ENCODE data around the gene PGAM5. TPM values are rescaled to one million over a fixed set of nuclear protein-coding genes. Genes with fewer than 3 reads are reported as not detected.

PGAM5 gene
- total and polyA plus RNA-seq, 9 of the 15 experiments (the other 6 are each of a cell fraction or from before 2014, with no cell fraction given), result 7.4 to 121 (median 69.5) TPM

DNA sequence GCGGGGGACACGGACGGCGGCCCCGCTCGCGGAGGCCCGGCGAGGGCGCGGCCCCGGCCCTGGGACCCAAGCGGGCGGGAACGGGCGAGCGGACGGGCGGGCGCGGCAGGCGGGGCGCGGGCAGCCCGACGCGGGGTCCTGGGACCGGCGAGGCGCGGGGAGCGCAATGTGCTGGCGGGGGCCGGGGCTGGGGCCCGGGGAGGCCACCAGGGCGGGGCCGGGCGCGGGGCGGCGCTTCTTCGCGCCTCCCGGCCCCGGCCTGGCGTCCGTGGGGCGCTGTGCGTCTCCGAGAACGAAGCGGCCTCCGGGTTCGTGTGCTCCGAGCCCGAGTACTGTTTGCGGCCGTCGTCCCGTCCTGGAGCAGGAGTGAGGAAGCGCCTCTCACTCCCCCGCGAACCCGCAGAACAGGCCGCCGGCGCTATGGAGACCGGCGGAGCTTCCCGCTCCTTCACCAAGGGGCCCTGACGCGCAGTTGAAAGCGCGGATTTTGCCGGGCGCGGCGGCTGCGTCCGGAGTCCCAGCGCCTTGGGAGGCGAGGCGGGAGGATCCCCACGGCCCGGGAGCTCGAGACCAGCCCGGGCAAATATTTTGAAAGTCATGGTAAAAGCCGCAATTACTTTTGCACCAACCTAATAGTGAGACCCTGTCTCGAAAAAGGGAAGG, 51.4 kb downstream of the PGAM5 start (continued):
- TF ChIP-seq, protein P1, sequence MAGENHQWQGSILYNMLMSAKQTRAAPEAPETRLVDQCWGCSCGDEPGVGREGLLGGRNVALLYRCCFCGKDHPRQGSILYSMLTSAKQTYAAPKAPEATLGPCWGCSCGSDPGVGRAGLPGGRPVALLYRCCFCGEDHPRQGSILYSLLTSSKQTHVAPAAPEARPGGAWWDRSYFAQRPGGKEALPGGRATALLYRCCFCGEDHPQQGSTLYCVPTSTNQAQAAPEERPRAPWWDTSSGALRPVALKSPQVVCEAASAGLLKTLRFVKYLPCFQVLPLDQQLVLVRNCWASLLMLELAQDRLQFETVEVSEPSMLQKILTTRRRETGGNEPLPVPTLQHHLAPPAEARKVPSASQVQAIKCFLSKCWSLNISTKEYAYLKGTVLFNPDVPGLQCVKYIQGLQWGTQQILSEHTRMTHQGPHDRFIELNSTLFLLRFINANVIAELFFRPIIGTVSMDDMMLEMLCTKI (IDR thresholded peaks at IDR 0.05; ENCODE audit: partially characterized antibody), result no peak
- TF ChIP-seq, protein P2, sequence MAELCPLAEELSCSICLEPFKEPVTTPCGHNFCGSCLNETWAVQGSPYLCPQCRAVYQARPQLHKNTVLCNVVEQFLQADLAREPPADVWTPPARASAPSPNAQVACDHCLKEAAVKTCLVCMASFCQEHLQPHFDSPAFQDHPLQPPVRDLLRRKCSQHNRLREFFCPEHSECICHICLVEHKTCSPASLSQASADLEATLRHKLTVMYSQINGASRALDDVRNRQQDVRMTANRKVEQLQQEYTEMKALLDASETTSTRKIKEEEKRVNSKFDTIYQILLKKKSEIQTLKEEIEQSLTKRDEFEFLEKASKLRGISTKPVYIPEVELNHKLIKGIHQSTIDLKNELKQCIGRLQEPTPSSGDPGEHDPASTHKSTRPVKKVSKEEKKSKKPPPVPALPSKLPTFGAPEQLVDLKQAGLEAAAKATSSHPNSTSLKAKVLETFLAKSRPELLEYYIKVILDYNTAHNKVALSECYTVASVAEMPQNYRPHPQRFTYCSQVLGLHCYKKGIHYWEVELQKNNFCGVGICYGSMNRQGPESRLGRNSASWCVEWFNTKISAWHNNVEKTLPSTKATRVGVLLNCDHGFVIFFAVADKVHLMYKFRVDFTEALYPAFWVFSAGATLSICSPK (IDR thresholded peaks at IDR 0.05; ENCODE audit: borderline replicate concordance), result no peak
- TF ChIP-seq, protein P3, sequence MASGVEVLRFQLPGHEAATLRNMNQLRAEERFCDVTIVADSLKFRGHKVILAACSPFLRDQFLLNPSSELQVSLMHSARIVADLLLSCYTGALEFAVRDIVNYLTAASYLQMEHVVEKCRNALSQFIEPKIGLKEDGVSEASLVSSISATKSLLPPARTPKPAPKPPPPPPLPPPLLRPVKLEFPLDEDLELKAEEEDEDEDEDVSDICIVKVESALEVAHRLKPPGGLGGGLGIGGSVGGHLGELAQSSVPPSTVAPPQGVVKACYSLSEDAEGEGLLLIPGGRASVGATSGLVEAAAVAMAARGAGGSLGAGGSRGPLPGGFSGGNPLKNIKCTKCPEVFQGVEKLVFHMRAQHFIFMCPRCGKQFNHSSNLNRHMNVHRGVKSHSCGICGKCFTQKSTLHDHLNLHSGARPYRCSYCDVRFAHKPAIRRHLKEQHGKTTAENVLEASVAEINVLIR (CRISPR knock-in tag; IDR thresholded peaks at IDR 0.05), result no peak
- 0 out of 2 replicates have a peak, but pooled peaks have one; percentile 90 for TF ChIP-seq MTA3 (IDR thresholded peaks at IDR 0.05; ENCODE audit: borderline replicate concordance)
- no peak for TF ChIP-seq CEBPZ (IDR thresholded peaks at IDR 0.05; ENCODE audit: borderline replicate concordance, low read depth, low read length)
- TF ChIP-seq U2AF1 (optimal IDR thresholded peaks at IDR 0.05; ENCODE audit: low read depth, low read length), result no peak
- TF ChIP-seq XRCC5 (IDR thresholded peaks at IDR 0.05; ENCODE audit: low read depth, low read length), result no peak
- no peak for TF ChIP-seq ZNF512 (tag; IDR thresholded peaks at IDR 0.05)
- no peak for TF ChIP-seq NCOR1 (IDR thresholded peaks at IDR 0.05)
- TF ChIP-seq, protein P4, sequence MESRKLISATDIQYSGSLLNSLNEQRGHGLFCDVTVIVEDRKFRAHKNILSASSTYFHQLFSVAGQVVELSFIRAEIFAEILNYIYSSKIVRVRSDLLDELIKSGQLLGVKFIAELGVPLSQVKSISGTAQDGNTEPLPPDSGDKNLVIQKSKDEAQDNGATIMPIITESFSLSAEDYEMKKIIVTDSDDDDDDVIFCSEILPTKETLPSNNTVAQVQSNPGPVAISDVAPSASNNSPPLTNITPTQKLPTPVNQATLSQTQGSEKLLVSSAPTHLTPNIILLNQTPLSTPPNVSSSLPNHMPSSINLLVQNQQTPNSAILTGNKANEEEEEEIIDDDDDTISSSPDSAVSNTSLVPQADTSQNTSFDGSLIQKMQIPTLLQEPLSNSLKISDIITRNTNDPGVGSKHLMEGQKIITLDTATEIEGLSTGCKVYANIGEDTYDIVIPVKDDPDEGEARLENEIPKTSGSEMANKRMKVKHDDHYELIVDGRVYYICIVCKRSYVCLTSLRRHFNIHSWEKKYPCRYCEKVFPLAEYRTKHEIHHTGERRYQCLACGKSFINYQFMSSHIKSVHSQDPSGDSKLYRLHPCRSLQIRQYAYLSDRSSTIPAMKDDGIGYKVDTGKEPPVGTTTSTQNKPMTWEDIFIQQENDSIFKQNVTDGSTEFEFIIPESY (CRISPR knock-in tag; IDR thresholded peaks at IDR 0.05), result peak; percentile 74
- TF ChIP-seq HDAC1 (IDR thresholded peaks at IDR 0.05), result peak in 1 of 2 experiments; percentile 61; a peak in 2 of 4 replicates
- peak; percentile 57; the same call in 1 of the 2 replicates for TF ChIP-seq ZSCAN29 (IDR thresholded peaks at IDR 0.05)
- TF ChIP-seq ZKSCAN1 (IDR thresholded peaks at IDR 0.05; ENCODE audit: low read depth, low read length), result 0 out of 2 replicates have a peak, but pooled peaks have one; percentile 21
- TF ChIP-seq BDP1 (IDR thresholded peaks at IDR 0.05; ENCODE audit: insufficient read depth, insufficient read length), result no peak
